SK-N-SH (cell line): ENCODE data around the gene NSMCE4A. TPM values are rescaled to one million over a fixed set of nuclear protein-coding genes. Genes with fewer than 3 reads are reported as not detected.
"Not testable (repeated sequence)": the region's sequence is repeated elsewhere in the genome, so short reads cannot be mapped to it uniquely, and the experiment has no call there.

Source experiments
- CTCF ChIA-PET: fragments of 300-600, 350-600 bp; formaldehyde crosslinking; extraction: SDS; loops from one replicate; lab custom pipeline; 2021; lab: Yijun Ruan, JAX
- POLR2A ChIA-PET: fragments of 350-600 bp; sonication (Branson Sonifier 250); formaldehyde crosslinking; extraction: SDS; loops from one replicate; lab custom pipeline; 2020; ENCODE audit warnings: antibody characterized with exemption, inconsistent platforms; lab: Yijun Ruan, JAX
- DNase-seq: peaks from one replicate; pipeline ENCODE4 v3.0.0; 2012
- H2AFZ ChIP-seq: fragments of 200-600 bp; sonication (generic); 2 replicates; pipeline ENCODE4 v1.8.1; 2016; ENCODE audit warnings: antibody characterized with exemption, mild to moderate bottlenecking, low read depth
- H3F3A ChIP-seq: fragments of 200-600 bp; sonication (generic); replicated peaks from 2 replicates; pipeline ENCODE3; 2016; ENCODE audit warnings: antibody characterized with exemption, mild to moderate bottlenecking; ENCODE audit not compliant: insufficient read depth
- H3K27ac ChIP-seq, 2 experiments: fragments of 200-500 bp in 1 of 2; fragments of 200-600 bp in 1 of 2; sonication (Bioruptor generic) in 1 of 2; sonication (generic), shearing (Covaris generic) in 1 of 2; 2 replicates each; pipeline versions ENCODE4 v1.5.1 to v1.6.1; 2014 to 2016; ENCODE audit warnings: low read depth in 2 of 2, inconsistent platforms in 1 of 2, low read length in 1 of 2, mild to moderate bottlenecking in 1 of 2, mixed read lengths in 1 of 2
- H3K27me3 ChIP-seq: fragments of 200-600 bp; sonication (generic), shearing (Covaris generic); 2 replicates; pipeline ENCODE4 v1.6.1; 2016; ENCODE audit warnings: mixed run types; ENCODE audit not compliant: insufficient read depth
- H3K36me3 ChIP-seq, 2 experiments: fragments of 200-500 bp in 1 of 2; fragments of 200-600 bp in 1 of 2; sonication (Bioruptor generic) in 1 of 2; sonication (generic) in 1 of 2; replicated peaks in 1 of 2; 2 replicates each; pipeline versions ENCODE3 to v1.5.1; 2014 to 2016; ENCODE audit warnings: low read length in 1 of 2, mild to moderate bottlenecking in 1 of 2; ENCODE audit not compliant: insufficient read depth in 2 of 2, control insufficient read depth in 1 of 2
- H3K4me1 ChIP-seq, 2 experiments: fragments of 200-500 bp in 1 of 2; fragments of 200-600 bp in 1 of 2; sonication (Bioruptor generic) in 1 of 2; sonication (generic), shearing (Covaris generic) in 1 of 2; 2 replicates each; pipeline versions ENCODE4 v1.5.1 to v1.6.1; 2014 to 2016; ENCODE audit warnings: low read depth in 1 of 2, low read length in 1 of 2, mixed run types in 1 of 2; ENCODE audit not compliant: insufficient read depth in 2 of 2, control insufficient read depth in 1 of 2
- H3K4me2 ChIP-seq: fragments of 200-600 bp; sonication (generic), shearing (Covaris generic); 2 replicates; pipeline ENCODE4 v1.6.1; 2017; ENCODE audit warnings: mixed run types
- H3K4me3 ChIP-seq, 2 experiments: fragments of 200-500 bp in 1 of 2; fragments of 200-600 bp in 1 of 2; sonication (Bioruptor generic) in 1 of 2; sonication (generic), shearing (Covaris generic) in 1 of 2; 2 replicates each; pipeline versions ENCODE4 v1.5.1 to v1.8.1; 2014 to 2016; ENCODE audit warnings: low read depth in 2 of 2, inconsistent platforms in 1 of 2, low read length in 1 of 2, mild to moderate bottlenecking in 1 of 2, mixed read lengths in 1 of 2, moderate library complexity in 1 of 2
- H3K79me2 ChIP-seq: fragments of 200-600 bp; sonication (generic); 2 replicates; pipeline ENCODE4 v1.8.1; 2017; ENCODE audit warnings: mild to moderate bottlenecking; ENCODE audit not compliant: insufficient read depth
- H3K9ac ChIP-seq: fragments of 200-600 bp; sonication (generic); 2 replicates; pipeline ENCODE4 v1.6.1; 2017; ENCODE audit warnings: mixed run types
- H3K9me2 ChIP-seq: fragments of 200-600 bp; sonication (generic); 2 replicates; pipeline ENCODE4 v1.6.1; 2017; ENCODE audit warnings: mixed run types
- H3K9me3 ChIP-seq: fragments of 200-600 bp; sonication (generic); 2 replicates; pipeline ENCODE4 v1.6.1; 2017; ENCODE audit warnings: mixed run types, mild to moderate bottlenecking, moderate library complexity
- H4K20me1 ChIP-seq: fragments of 200-600 bp; sonication (generic); 2 replicates; pipeline ENCODE4 v1.6.1; 2017; ENCODE audit warnings: mild to moderate bottlenecking, mixed run types; ENCODE audit not compliant: insufficient read depth
- FOXJ3 ChIP-seq: sonication (generic); formaldehyde crosslinking; IDR thresholded peaks from 2 replicates; pipeline ENCODE4 v1.5.1; 2020; ENCODE audit warnings: mild to moderate bottlenecking, missing genetic modification reagents
- FOXM1 ChIP-seq: IDR thresholded peaks from 2 replicates; pipeline ENCODE4 v1.4.0; 2012; ENCODE audit warnings: low read depth, mild to moderate bottlenecking
- MAX ChIP-seq: IDR thresholded peaks from 2 replicates; pipeline ENCODE4 v1.4.0; 2012; ENCODE audit warnings: low read depth
- RCOR1 ChIP-seq: fragments of 150-350 bp; IDR thresholded peaks from 2 replicates; pipeline ENCODE4 v1.6.1; 2017; ENCODE audit warnings: antibody characterized with exemption, low read length
- REST ChIP-seq: IDR thresholded peaks from 2 replicates; pipeline ENCODE4 v1.6.1; 2012; ENCODE audit warnings: mild to moderate bottlenecking, low read depth, low read length, moderate library complexity
- SIN3A ChIP-seq: IDR thresholded peaks from 2 replicates; pipeline ENCODE4 v1.6.1; 2012; ENCODE audit warnings: low read depth, mild to moderate bottlenecking, low read length, moderate library complexity, borderline replicate concordance
- TCF12 ChIP-seq: IDR thresholded peaks from 2 replicates; pipeline ENCODE4 v1.4.0; 2012
- YY1 ChIP-seq: IDR thresholded peaks from 2 replicates; pipeline ENCODE4 v1.4.0; 2012; ENCODE audit warnings: low read depth, mild to moderate bottlenecking
- ZBTB33 ChIP-seq: IDR thresholded peaks from 2 replicates; pipeline ENCODE4 v1.4.0; 2012; ENCODE audit warnings: low read depth, borderline replicate concordance
- WGBS: methylation state at CpG from one replicate; pipeline ENCODE4 v1.1.6; 2017; ENCODE audit warnings: low lambda C conversion rate; 5-methylcytosine and 5-hydroxymethylcytosine counted together
- polyA plus RNA-seq, 3 experiments: library from polyadenylated mRNA; depleted of rRNA; stranded (reverse); fragments of >200 nt; gene quantifications; 2 replicates each; pipeline ENCODE4 v1.2.3, GENCODE V29; 2012
- TF ChIP-seq, protein P1 (sequence below): fragments of 200-600 bp; sonication (generic); IDR thresholded peaks from 2 replicates; pipeline ENCODE4 v1.6.1; 2017; ENCODE audit warnings: antibody characterized with exemption, mild to moderate bottlenecking, moderate library complexity
- TF ChIP-seq, protein P2 (sequence below): IDR thresholded peaks from 2 replicates; pipeline ENCODE4; 2012

Gene NSMCE4A
- polyA plus RNA-seq, 1 of the 3 experiments (the other 2 are of a cell fraction), result 28.5 TPM

GRCh38 chr10:122018491-122018890 is 43.5 kb upstream of the NSMCE4A start:
- H2AFZ ChIP-seq, result no peak overlapping the region

DNA sequence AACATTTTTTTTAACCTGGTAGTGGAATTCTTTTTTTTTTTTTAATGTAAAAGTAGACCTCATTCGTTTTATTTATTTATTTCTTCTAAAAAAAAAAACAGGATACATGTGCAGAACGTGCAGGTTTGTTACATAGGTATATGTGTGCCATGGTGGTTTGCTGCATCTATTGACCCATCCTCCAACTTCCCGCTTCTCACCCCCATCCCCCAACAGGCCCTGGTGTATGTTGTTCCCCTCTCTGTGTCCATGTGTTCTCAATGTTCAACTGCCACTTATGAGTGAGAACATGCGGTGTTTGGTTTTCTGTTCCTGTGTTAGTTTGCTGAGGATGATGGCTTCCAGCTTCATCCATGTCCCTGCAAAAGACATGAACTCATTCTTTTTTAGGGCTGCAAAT is 42.9 kb upstream of the NSMCE4A start:
- H3K4me1 ChIP-seq, H3K79me2 ChIP-seq, H3K36me3 ChIP-seq, H3K9me2 ChIP-seq, H3K4me3 ChIP-seq, DNase-seq, CTCF ChIA-PET, H4K20me1 ChIP-seq, H3K4me2 ChIP-seq, H3F3A ChIP-seq, H3K27ac ChIP-seq, H2AFZ ChIP-seq, POLR2A ChIA-PET, H3K9me3 ChIP-seq, H3K9ac ChIP-seq, H3K27me3 ChIP-seq: not testable (repeated sequence)
- 65% methylated on average over 4 of the region's 4 CpGs for WGBS

More at GRCh38 chr10:122018491-122018890, 43.5 kb upstream of the NSMCE4A start:
- no peaks in the 10 kb centered on the region for H4K20me1 ChIP-seq
- H3K9ac ChIP-seq, result no peak overlapping the region
- H3K4me2 ChIP-seq, result no peak overlapping the region
- no peaks in the 10 kb centered on the region for H3K36me3 ChIP-seq
- no peak for TF ChIP-seq MAX
- WGBS, result 59% methylated on average over 7 of the region's 7 CpGs
- no peaks in the 10 kb centered on the region for H3F3A ChIP-seq
- H3K4me1 ChIP-seq, result peaks cover 0 to 6% of the 10 kb centered on the region in 2 experiments; a peak in 1 of 4 replicates
- H3K4me3 ChIP-seq, result no peak overlapping the region
- no peaks in the 10 kb centered on the region; the same call in 1 of the 2 replicates for H3K27me3 ChIP-seq
- no peak for DNase-seq
- H3K27ac ChIP-seq, result no peak overlapping the region
- no peaks in the 10 kb centered on the region for H3K9me3 ChIP-seq
- ChIA-PET POLR2A (no interaction called here), CTCF (no interaction called here)
- H3K9me2 ChIP-seq, result no peaks in the 10 kb centered on the region
- no peaks in the 10 kb centered on the region for H3K79me2 ChIP-seq

- no peak overlapping the region for H3K4me3 ChIP-seq
- no peaks in the 10 kb centered on the region for H3K4me1 ChIP-seq
- no peak overlapping the region for H3K9ac ChIP-seq
- no peaks in the 10 kb centered on the region for H3K79me2 ChIP-seq
- no peaks in the 10 kb centered on the region for H4K20me1 ChIP-seq
- ChIA-PET POLR2A (no interaction called here), CTCF (interaction anchor here (2.3 kb wide), 1 partner anchor 40 kb away, joined by 6 read pairs; the partner anchor contains the start of gene NSMCE4A)
- H3K36me3 ChIP-seq, result no peaks in the 10 kb centered on the region
- H3F3A ChIP-seq, result no peaks in the 10 kb centered on the region
- no peaks in the 10 kb centered on the region; the same call in 1 of the 2 replicates for H3K27me3 ChIP-seq
- no peak overlapping the region for H3K4me2 ChIP-seq
- H3K9me2 ChIP-seq, result no peaks in the 10 kb centered on the region
- WGBS, result 71% methylated on average over 3 of the region's 3 CpGs
- no peaks in the 10 kb centered on the region for H3K9me3 ChIP-seq
- no peak overlapping the region for H2AFZ ChIP-seq
- DNase-seq, result no peak
- H3K27ac ChIP-seq, result no peak overlapping the region
- TF ChIP-seq, protein P1, sequence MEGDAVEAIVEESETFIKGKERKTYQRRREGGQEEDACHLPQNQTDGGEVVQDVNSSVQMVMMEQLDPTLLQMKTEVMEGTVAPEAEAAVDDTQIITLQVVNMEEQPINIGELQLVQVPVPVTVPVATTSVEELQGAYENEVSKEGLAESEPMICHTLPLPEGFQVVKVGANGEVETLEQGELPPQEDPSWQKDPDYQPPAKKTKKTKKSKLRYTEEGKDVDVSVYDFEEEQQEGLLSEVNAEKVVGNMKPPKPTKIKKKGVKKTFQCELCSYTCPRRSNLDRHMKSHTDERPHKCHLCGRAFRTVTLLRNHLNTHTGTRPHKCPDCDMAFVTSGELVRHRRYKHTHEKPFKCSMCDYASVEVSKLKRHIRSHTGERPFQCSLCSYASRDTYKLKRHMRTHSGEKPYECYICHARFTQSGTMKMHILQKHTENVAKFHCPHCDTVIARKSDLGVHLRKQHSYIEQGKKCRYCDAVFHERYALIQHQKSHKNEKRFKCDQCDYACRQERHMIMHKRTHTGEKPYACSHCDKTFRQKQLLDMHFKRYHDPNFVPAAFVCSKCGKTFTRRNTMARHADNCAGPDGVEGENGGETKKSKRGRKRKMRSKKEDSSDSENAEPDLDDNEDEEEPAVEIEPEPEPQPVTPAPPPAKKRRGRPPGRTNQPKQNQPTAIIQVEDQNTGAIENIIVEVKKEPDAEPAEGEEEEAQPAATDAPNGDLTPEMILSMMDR, result no peak
- TF ChIP-seq YY1, result no peak
- TF ChIP-seq RCOR1, result no peak
- no peak for TF ChIP-seq SIN3A
- TF ChIP-seq FOXM1, result no peak
- TF ChIP-seq MAX, result no peak
- no peak for TF ChIP-seq FOXJ3 (CRISPR knock-in tag)
- no peak for TF ChIP-seq TCF12
- TF ChIP-seq ZBTB33, result no peak
- TF ChIP-seq REST, result no peak
- TF ChIP-seq, protein P2, sequence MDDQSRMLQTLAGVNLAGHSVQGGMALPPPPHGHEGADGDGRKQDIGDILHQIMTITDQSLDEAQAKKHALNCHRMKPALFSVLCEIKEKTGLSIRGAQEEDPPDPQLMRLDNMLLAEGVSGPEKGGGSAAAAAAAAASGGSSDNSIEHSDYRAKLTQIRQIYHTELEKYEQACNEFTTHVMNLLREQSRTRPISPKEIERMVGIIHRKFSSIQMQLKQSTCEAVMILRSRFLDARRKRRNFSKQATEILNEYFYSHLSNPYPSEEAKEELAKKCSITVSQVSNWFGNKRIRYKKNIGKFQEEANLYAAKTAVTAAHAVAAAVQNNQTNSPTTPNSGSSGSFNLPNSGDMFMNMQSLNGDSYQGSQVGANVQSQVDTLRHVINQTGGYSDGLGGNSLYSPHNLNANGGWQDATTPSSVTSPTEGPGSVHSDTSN, result no peak
Observed at GRCh38 chr10:122014652-122015248, 39.7 kb upstream of the NSMCE4A start.
